Trophoblast cell (in vitro differentiated cells and primary cell): Measurements from ENCODE around the gene NANOS3.
A peak's percentile ranks its signal among the peaks of the same experiment; 100 is the strongest.
"Not testable (repeated sequence)": the region's sequence is repeated elsewhere in the genome, so short reads cannot be mapped to it uniquely, and the experiment has no call there.

ENCODE experiments used
- DNase-seq, 2 donors: peaks; one replicate each; pipeline ENCODE4 v3.0.0-alpha.2; 2016
- H2AFZ ChIP-seq: 2 replicates; pipeline ENCODE4 v1.6.1; 2013; ENCODE audit warnings: low read length, moderate library complexity, mild to moderate bottlenecking; ENCODE audit not compliant: insufficient read depth, poor library complexity
- H2AK5ac ChIP-seq: 2 replicates; pipeline ENCODE4 v1.6.1; 2013; ENCODE audit warnings: mild to moderate bottlenecking, low read length
- H2BK120ac ChIP-seq: 2 replicates; pipeline ENCODE4 v1.6.1; 2013; ENCODE audit warnings: low read length, mild to moderate bottlenecking, moderate library complexity; ENCODE audit not compliant: insufficient read depth, poor library complexity
- H2BK12ac ChIP-seq: 2 replicates; pipeline ENCODE4 v1.6.1; 2013; ENCODE audit warnings: mild to moderate bottlenecking, low read length, moderate library complexity
- H2BK5ac ChIP-seq: 2 replicates; pipeline ENCODE4 v1.6.1; 2013; ENCODE audit warnings: low read length, low read depth, moderate library complexity, mild to moderate bottlenecking; ENCODE audit not compliant: poor library complexity
- H3K14ac ChIP-seq: 2 replicates; pipeline ENCODE4 v1.6.1; 2013; ENCODE audit warnings: mild to moderate bottlenecking, low read length
- H3K18ac ChIP-seq: 2 replicates; pipeline ENCODE4 v1.6.1; 2013; ENCODE audit warnings: mild to moderate bottlenecking, low read length
- H3K23ac ChIP-seq: 2 replicates; pipeline ENCODE4 v1.6.1; 2013; ENCODE audit warnings: low read length
- H3K27ac ChIP-seq: 2 replicates; pipeline ENCODE4 v1.5.1; 2013; ENCODE audit warnings: low read depth, mild to moderate bottlenecking, inconsistent platforms, low read length, moderate library complexity
- H3K27me3 ChIP-seq: 2 replicates; pipeline ENCODE4 v1.6.1; 2013; ENCODE audit warnings: inconsistent platforms, mild to moderate bottlenecking, low read length, moderate library complexity; ENCODE audit not compliant: insufficient read depth
- H3K36me3 ChIP-seq, 2 experiments: 1 replicate in 1 of 2; 2 replicates in 1 of 2; pipeline ENCODE4 v1.6.1; 2013; ENCODE audit warnings: low read length in 2 of 2, mild to moderate bottlenecking in 2 of 2, moderate library complexity in 1 of 2; ENCODE audit not compliant: insufficient read depth in 2 of 2, control insufficient read depth in 1 of 2
- H3K4ac ChIP-seq: 2 replicates; pipeline ENCODE4 v1.6.1; 2013; ENCODE audit warnings: low read depth, mild to moderate bottlenecking, low read length, moderate library complexity
- H3K4me1 ChIP-seq, 2 experiments: 1 replicate in 1 of 2; 2 replicates in 1 of 2; pipeline ENCODE4 v1.6.1; 2013; ENCODE audit warnings: low read length in 2 of 2, mild to moderate bottlenecking in 2 of 2, moderate library complexity in 1 of 2; ENCODE audit not compliant: insufficient read depth in 2 of 2, control insufficient read depth in 1 of 2
- H3K4me2 ChIP-seq: 2 replicates; pipeline ENCODE4 v1.6.1; 2013; ENCODE audit warnings: inconsistent platforms, mild to moderate bottlenecking, low read length, moderate library complexity
- H3K4me3 ChIP-seq: 2 replicates; pipeline ENCODE4 v1.5.1; 2013; ENCODE audit warnings: mild to moderate bottlenecking, low read depth, low read length, inconsistent platforms
- H3K79me1 ChIP-seq: one replicate; pipeline ENCODE4 v1.6.1; 2013; ENCODE audit warnings: low read length
- H3K79me2 ChIP-seq: 2 replicates; pipeline ENCODE4 v1.6.1; 2013; ENCODE audit warnings: low read length, mild to moderate bottlenecking; ENCODE audit not compliant: control insufficient read depth, insufficient read depth, poor library complexity
- H3K9ac ChIP-seq: 2 replicates; pipeline ENCODE4 v1.6.1; 2013; ENCODE audit warnings: mild to moderate bottlenecking, low read length
- H3K9me3 ChIP-seq: 2 replicates; pipeline ENCODE4 v1.6.1; 2013; ENCODE audit warnings: low read depth, mild to moderate bottlenecking, control low read depth, inconsistent platforms, low read length; ENCODE audit not compliant: insufficient read depth
- H4K12ac ChIP-seq: 2 replicates; pipeline ENCODE4 v1.6.1; 2013; ENCODE audit warnings: low read depth, mild to moderate bottlenecking, low read length, moderate library complexity
- H4K8ac ChIP-seq: 2 replicates; pipeline ENCODE4 v1.6.1; 2013; ENCODE audit warnings: low read depth, mild to moderate bottlenecking, low read length, moderate library complexity
- H4K91ac ChIP-seq: one replicate; pipeline ENCODE4 v1.6.1; 2013; ENCODE audit warnings: low read depth, mild to moderate bottlenecking, low read length, moderate library complexity
- WGBS: extraction: QIAGEN DNeasy Blood & Tissue Kit; methylation state at CpG from one replicate; pipeline ENCODE4 v1.1.7; 2013; ENCODE audit warnings: missing lambda C conversion rate; ENCODE audit not compliant: insufficient read length, insufficient coverage; ENCODE audit errors: extremely low coverage; 5-methylcytosine and 5-hydroxymethylcytosine counted together

The NANOS3 gene

GRCh38 chr19:13849991-13850909 is 26.7 kb upstream of the NANOS3 start:
- Histone ChIP-seq H4K91ac (peak overlapping the region; percentile 100), H4K12ac (peak overlapping the region; percentile 69), H3K27ac (peak overlapping the region; percentile 95), H3K9ac (no peak overlapping the region), H3K27me3 (no peaks in the 10 kb centered on the region), H4K8ac (peak overlapping the region; percentile 99), H3K4me2 (peak overlapping the region; percentile 13), H3K18ac (peak overlapping the region; percentile 99), H3K4me1 (peaks cover 48 to 51% of the 10 kb centered on the region in 2 experiments), H2AFZ (peak overlapping the region; percentile 98), H2AK5ac (peak overlapping the region; percentile 96), H3K4ac (peak overlapping the region; percentile 98), H2BK5ac (peak overlapping the region; percentile 100), H3K4me3 (no peak overlapping the region), H3K36me3 (no peaks in the 10 kb centered on the region), H3K14ac (peak overlapping the region; percentile 100), H3K9me3 (no peaks in the 10 kb centered on the region), H2BK12ac (peak overlapping the region; percentile 100), H3K79me2 (peaks cover 28% of the 10 kb centered on the region), H2BK120ac (peak overlapping the region; percentile 99), H3K23ac (no peak overlapping the region), H3K79me1 (peaks cover 72% of the 10 kb centered on the region)
- no CpG with 5 or more reads among the region's 66 CpGs for WGBS
- peak; percentile 71 to 86 for DNase-seq

GRCh38 chr19:13850910-13851733 is 25.8 kb upstream of the NANOS3 start:
- Histone ChIP-seq H4K8ac (peak overlapping the region; percentile 96), H3K4me2 (peak overlapping the region; percentile 13), H2BK5ac (peak overlapping the region; percentile 100), H2BK120ac (peak overlapping the region; percentile 99), H3K4ac (peak overlapping the region; percentile 94), H2BK12ac (peak overlapping the region; percentile 99), H3K4me3 (no peak overlapping the region), H4K12ac (peak overlapping the region; percentile 84), H3K18ac (peak overlapping the region; percentile 93), H2AFZ (peak overlapping the region; percentile 24), H3K4me1 (peaks cover 44 to 48% of the 10 kb centered on the region in 2 experiments), H3K36me3 (no peaks in the 10 kb centered on the region), H3K27me3 (no peaks in the 10 kb centered on the region), H3K27ac (peak overlapping the region; percentile 95), H4K91ac (peak overlapping the region; percentile 100), H3K9me3 (no peaks in the 10 kb centered on the region), H3K23ac (no peak overlapping the region), H3K79me1 (peaks cover 66% of the 10 kb centered on the region), H3K79me2 (peaks cover 28% of the 10 kb centered on the region), H2AK5ac (peak overlapping the region; percentile 95), H3K14ac (peak overlapping the region; percentile 93), H3K9ac (no peak overlapping the region)
- WGBS = no CpG with 5 or more reads among the region's 26 CpGs
- peak; percentile 86 to 91 for DNase-seq

GRCh38 chr19:13851734-13852114 is 25.2 kb upstream of the NANOS3 start:
- H4K91ac ChIP-seq = peak overlapping the region; percentile 100
- not testable (repeated sequence) for H3K9me3 ChIP-seq, H3K23ac ChIP-seq, DNase-seq, H3K27me3 ChIP-seq, H3K9ac ChIP-seq, H3K36me3 ChIP-seq, H3K4me2 ChIP-seq, H3K4me3 ChIP-seq
- H2BK120ac ChIP-seq = peak overlapping the region; percentile 99
- peaks cover 39 to 42% of the 10 kb centered on the region in 2 experiments for H3K4me1 ChIP-seq
- H2BK12ac ChIP-seq = peak overlapping the region; percentile 99
- WGBS = no CpG with 5 or more reads among the region's 5 CpGs
- peak overlapping the region; percentile 92 for H3K14ac ChIP-seq
- H3K4ac ChIP-seq = peak overlapping the region; percentile 94
- H3K18ac ChIP-seq = peak overlapping the region; percentile 93
- H3K79me2 ChIP-seq = peaks cover 24% of the 10 kb centered on the region
- peak overlapping the region; percentile 24 for H2AFZ ChIP-seq
- peaks cover 60% of the 10 kb centered on the region for H3K79me1 ChIP-seq
- H4K8ac ChIP-seq = peak overlapping the region; percentile 96
- H2AK5ac ChIP-seq = peak overlapping the region; percentile 85
- peak overlapping the region; percentile 98 for H3K27ac ChIP-seq
- peak overlapping the region; percentile 84 for H4K12ac ChIP-seq
- peak overlapping the region; percentile 100 for H2BK5ac ChIP-seq

GRCh38 chr19:13852171-13852707 is 24.7 kb upstream of the NANOS3 start:
- Histone ChIP-seq H4K91ac (peak overlapping the region; percentile 97), H3K18ac (peak overlapping the region; percentile 61), H4K8ac (peak overlapping the region; percentile 81), H3K79me1 (peaks cover 55% of the 10 kb centered on the region), H2BK5ac (peak overlapping the region; percentile 87), H2BK12ac (peak overlapping the region; percentile 99), H2AK5ac (peak overlapping the region; percentile 71), H2BK120ac (peak overlapping the region; percentile 84), H3K79me2 (peaks cover 23% of the 10 kb centered on the region), H3K4ac (peak overlapping the region; percentile 39), H3K14ac (peak overlapping the region; percentile 72), H3K27ac (peak overlapping the region; percentile 98), H3K4me1 (peaks cover 38 to 39% of the 10 kb centered on the region in 2 experiments)
- not testable (repeated sequence) for H3K9me3 ChIP-seq, H3K4me3 ChIP-seq, H3K27me3 ChIP-seq, H3K4me2 ChIP-seq, H2AFZ ChIP-seq, H4K12ac ChIP-seq, H3K23ac ChIP-seq, H3K36me3 ChIP-seq, H3K9ac ChIP-seq
- peak; percentile 79 to 85 for DNase-seq
- no CpG with 5 or more reads among the region's 12 CpGs for WGBS
